K562 (cell line): ENCODE data around the gene KMO. TPM values are rescaled to one million over a fixed set of nuclear protein-coding genes. Genes with fewer than 3 reads are reported as not detected.

Experiments used
- MGA ChIP-seq: fragments of 450-650 bp; IDR thresholded peaks from 2 replicates; pipeline ENCODE4 v1.6.1; 2016; ENCODE audit warnings: mild to moderate bottlenecking, moderate library complexity
- PATZ1 ChIP-seq: fragments of 250-450 bp; sonication (Bioruptor Pico); IDR thresholded peaks from 2 replicates; pipeline ENCODE4 v1.5.0; 2020; ENCODE audit warnings: mild to moderate bottlenecking, borderline replicate concordance
- PHF20 ChIP-seq: fragments of 450-650 bp; IDR thresholded peaks from 2 replicates; pipeline ENCODE4 v1.6.1; 2018; ENCODE audit not compliant: partially characterized antibody
- ZNF408 ChIP-seq: fragments of 250-450 bp; sonication (Bioruptor Pico); IDR thresholded peaks from 2 replicates; pipeline ENCODE4 v1.4.0; 2020; ENCODE audit warnings: low read depth, mild to moderate bottlenecking, moderate library complexity
- ZNF695 ChIP-seq: fragments of 450-650 bp; formaldehyde crosslinking; IDR thresholded peaks from 2 replicates; pipeline ENCODE4 v1.4.0; 2020; ENCODE audit warnings: mild to moderate bottlenecking, moderate library complexity
- polyA plus RNA-seq, 8 experiments: library from polyadenylated mRNA; depleted of rRNA in 4 of 8; stranded (reverse) in 5 of 8; unstranded in 3 of 8; fragments of >200 nt; fragmentation: Nextera tagmentation in 2 of 8; fragmentation: Illumina TruSeq in 1 of 8; extraction: Ambion mirVana in 2 of 8; extraction: Trizol in 1 of 8; gene quantifications; 2 replicates each; pipeline versions ENCODE4 v1.2.1 to v1.2.3, GENCODE V29; 2011 to 2014; ENCODE audit warnings: inconsistent platforms in 1 of 8, missing spikeins in 1 of 8
- total RNA-seq, 7 experiments: library from RNA; depleted of rRNA in 6 of 7; stranded (reverse); fragments of >200 nt in 6 of 7; fragmentation: Illumina TruSeq in 2 of 7; extraction: Trizol in 2 of 7; gene quantifications; 2 replicates each; pipeline versions ENCODE4 v1.2.1 to v1.2.3, GENCODE V29; 2011 to 2021; ENCODE audit warnings: low replicate concordance in 1 of 7

The KMO gene
- total and polyA plus RNA-seq, 9 of the 15 experiments (the other 6 are each of a cell fraction or from before 2014, with no cell fraction given), result 0.01 to 0.11 (median 0.01) TPM; not detected in 6

- TF ChIP-seq ZNF695, result no peak
- no peak for TF ChIP-seq PHF20
- no peak for TF ChIP-seq PATZ1 (CRISPR knock-in tag)
- TF ChIP-seq MGA, result peak; percentile 33; the same call in 1 of the 2 replicates
- no peak for TF ChIP-seq ZNF408 (CRISPR knock-in tag)
- TF ChIP-seq, all 486 proteins: peak for 17
Measured at GRCh38 chr1:241638909-241639622, 106.9 kb downstream of the KMO start (continued).
